Activated B cell treated with CpG ODN at 0.5 μM for 24 hours (primary cell): ENCODE data around the gene RAB17. TPM values are rescaled to one million over a fixed set of nuclear protein-coding genes. Genes with fewer than 3 reads are reported as not detected.

ENCODE experiments used
- ATAC-seq: fragments of 200-7000 bp; cut with Tn5 transposase; one replicate; pipeline ENCODE4 v1.10.0; 2021; ENCODE audit warnings: low read depth, mild to moderate bottlenecking, moderate library complexity
- CTCF ChIA-PET: fragments of 350-600 bp; sonication (Branson Sonifier 250); formaldehyde crosslinking; loops from one replicate; lab custom pipeline; 2021; ENCODE audit warnings: antibody characterized with exemption; lab: Charles Lee
- POLR2A ChIA-PET: fragments of 350-600 bp; sonication (Branson Sonifier 250); formaldehyde crosslinking; loops from one replicate; lab custom pipeline; 2021; ENCODE audit warnings: antibody characterized with exemption; lab: Charles Lee
- DNase-seq: peaks from one replicate; pipeline ENCODE4 v3.0.0; 2022
- H3K27ac Mint-ChIP-seq: one replicate; pipeline ENCODE4 v1.8.0; 2020; ENCODE audit warnings: mixed read lengths
- H3K27me3 Mint-ChIP-seq: one replicate; pipeline ENCODE4 v1.8.0; 2021; ENCODE audit warnings: mixed read lengths
- H3K36me3 Mint-ChIP-seq: one replicate; pipeline ENCODE4 v1.8.0; 2021; ENCODE audit warnings: low read depth, mixed read lengths
- H3K4me1 Mint-ChIP-seq: one replicate; pipeline ENCODE4 v1.8.0; 2021; ENCODE audit warnings: mixed read lengths
- H3K4me3 Mint-ChIP-seq: one replicate; pipeline ENCODE4 v1.8.0; 2020; ENCODE audit warnings: mild to moderate bottlenecking, mixed read lengths
- H3K9me3 Mint-ChIP-seq: one replicate; pipeline ENCODE4 v1.8.0; 2020; ENCODE audit warnings: mixed read lengths
- intact Hi-C: fragments of 100-400 bp; cut with micrococcal nuclease; formaldehyde crosslinking; loops from one replicate; pipeline ENCODE4 v1.15.1; 2024
- total RNA-seq: library from RNA; stranded (reverse); gene quantifications from 2 replicates; pipeline ENCODE4 v1.2.3, GENCODE V29; 2022
- TF ChIP-seq, protein P1 (sequence below): fragments of 200-600 bp; IDR thresholded peaks from one replicate; pipeline ENCODE4 v1.8.0; 2022; ENCODE audit warnings: antibody characterized with exemption, mild to moderate bottlenecking

The RAB17 gene
- total RNA-seq, 1 donor from 2014 or later, result not detected

- intact Hi-C loops, result no loop called here
- Mint-ChIP-seq H3K27ac (no peak overlapping the region), H3K27me3 (no peaks in the 10 kb centered on the region), H3K4me1 (peaks cover 13% of the 10 kb centered on the region), H3K9me3 (no peaks in the 10 kb centered on the region), H3K36me3 (no peaks in the 10 kb centered on the region), H3K4me3 (no peak overlapping the region)
- ChIA-PET CTCF (interaction anchor here (1.0 kb wide), 1 partner anchor 23 kb away, joined by 3 read pairs; no protein-coding TSS in a partner anchor), POLR2A (no interaction called here)
- no peak for DNase-seq
- TF ChIP-seq, protein P1, sequence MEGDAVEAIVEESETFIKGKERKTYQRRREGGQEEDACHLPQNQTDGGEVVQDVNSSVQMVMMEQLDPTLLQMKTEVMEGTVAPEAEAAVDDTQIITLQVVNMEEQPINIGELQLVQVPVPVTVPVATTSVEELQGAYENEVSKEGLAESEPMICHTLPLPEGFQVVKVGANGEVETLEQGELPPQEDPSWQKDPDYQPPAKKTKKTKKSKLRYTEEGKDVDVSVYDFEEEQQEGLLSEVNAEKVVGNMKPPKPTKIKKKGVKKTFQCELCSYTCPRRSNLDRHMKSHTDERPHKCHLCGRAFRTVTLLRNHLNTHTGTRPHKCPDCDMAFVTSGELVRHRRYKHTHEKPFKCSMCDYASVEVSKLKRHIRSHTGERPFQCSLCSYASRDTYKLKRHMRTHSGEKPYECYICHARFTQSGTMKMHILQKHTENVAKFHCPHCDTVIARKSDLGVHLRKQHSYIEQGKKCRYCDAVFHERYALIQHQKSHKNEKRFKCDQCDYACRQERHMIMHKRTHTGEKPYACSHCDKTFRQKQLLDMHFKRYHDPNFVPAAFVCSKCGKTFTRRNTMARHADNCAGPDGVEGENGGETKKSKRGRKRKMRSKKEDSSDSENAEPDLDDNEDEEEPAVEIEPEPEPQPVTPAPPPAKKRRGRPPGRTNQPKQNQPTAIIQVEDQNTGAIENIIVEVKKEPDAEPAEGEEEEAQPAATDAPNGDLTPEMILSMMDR, result no peak
- no peak for ATAC-seq
These were observed 4.0 kb upstream of the RAB17 start for GRCh38 chr2:237594514-237594871.

DNA sequence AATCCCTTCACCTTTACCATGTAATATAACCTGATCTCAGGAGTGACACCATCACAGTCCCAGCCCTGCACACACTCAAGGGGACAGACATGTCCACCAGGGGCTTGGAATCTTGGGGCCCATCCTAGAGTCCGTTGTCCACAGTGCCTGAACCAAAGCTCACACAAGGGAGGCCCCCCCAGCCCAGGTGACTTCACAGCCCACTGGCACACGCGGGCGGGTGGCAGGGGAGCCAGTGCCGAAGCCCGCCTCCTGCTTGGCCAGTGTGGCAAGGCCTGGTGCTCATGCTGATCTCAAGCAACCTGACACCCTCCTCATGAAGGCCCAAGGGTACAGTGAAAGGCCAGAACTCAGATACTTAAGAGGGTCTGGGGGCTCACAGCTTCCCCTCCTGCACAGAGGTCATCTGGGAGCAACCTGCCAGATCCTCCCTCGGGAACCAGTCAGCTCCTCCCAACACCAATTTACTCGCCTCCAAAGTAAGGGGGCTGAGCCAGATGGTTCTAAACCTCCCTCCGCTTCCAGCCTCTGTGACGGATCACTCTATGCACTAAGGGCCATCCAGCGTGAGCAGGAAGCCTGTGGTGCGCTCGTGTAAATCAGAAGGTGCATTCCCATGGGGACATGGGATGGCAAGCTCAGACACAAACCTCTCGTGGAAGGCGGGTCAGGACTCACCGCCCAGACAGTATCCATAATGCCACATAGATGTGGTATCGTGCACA is 3.2 kb upstream of the RAB17 start:
- Mint-ChIP-seq H3K4me1 (peaks cover 13% of the 10 kb centered on the region), H3K27me3 (no peaks in the 10 kb centered on the region), H3K4me3 (no peak overlapping the region), H3K9me3 (no peaks in the 10 kb centered on the region), H3K36me3 (no peaks in the 10 kb centered on the region), H3K27ac (no peak overlapping the region)
- intact Hi-C loops, result no loop called here
- ATAC-seq (no peak), DNase-seq (no peak)
- CTCF ChIA-PET, result no interaction called here
- TF ChIP-seq, protein P1, result no peak
- POLR2A ChIA-PET, result no interaction called here

DNA sequence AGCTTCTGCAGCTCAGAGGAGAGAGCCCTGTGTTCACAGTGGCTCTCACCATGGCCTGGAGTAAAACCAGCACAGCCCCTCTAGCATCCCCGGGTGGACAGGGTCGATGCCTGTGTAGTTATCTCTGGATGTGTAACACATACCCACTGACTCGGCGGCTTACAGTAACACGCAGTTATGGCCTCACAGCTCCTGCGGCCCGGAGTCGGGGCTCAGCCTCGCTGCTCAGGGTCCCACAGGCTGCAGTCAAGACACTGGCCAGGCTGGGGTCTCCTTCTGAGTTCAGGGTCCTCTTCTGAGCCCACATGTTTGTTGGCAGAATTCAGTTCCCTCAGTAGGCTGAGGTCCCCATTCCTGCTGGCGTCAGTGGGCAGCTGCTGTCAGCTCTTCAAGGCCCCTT is 2.5 kb upstream of the RAB17 start:
- intact Hi-C loops, result no loop called here
- ATAC-seq (no peak), DNase-seq (no peak)
- Mint-ChIP-seq H3K27ac (no peak overlapping the region), H3K4me1 (peaks cover 13% of the 10 kb centered on the region), H3K9me3 (no peaks in the 10 kb centered on the region), H3K4me3 (no peak overlapping the region), H3K27me3 (no peaks in the 10 kb centered on the region), H3K36me3 (no peaks in the 10 kb centered on the region)
- TF ChIP-seq, protein P1, result no peak
- POLR2A ChIA-PET, result no interaction called here
- CTCF ChIA-PET, result no interaction called here

GRCh38 chr2:237592425-237592980 is 2.0 kb upstream of the RAB17 start:
- ATAC-seq (no peak), DNase-seq (no peak)
- POLR2A ChIA-PET, result interaction anchor here (0.7 kb wide), 2 partner anchors 16 to 17 kb away, joined by 4 to 6 read pairs; no protein-coding TSS in a partner anchor
- H3K36me3 Mint-ChIP-seq, result no peaks in the 10 kb centered on the region
- H3K4me3 Mint-ChIP-seq, result no peak overlapping the region
- TF ChIP-seq, protein P1, result no peak
- no peak overlapping the region for H3K27ac Mint-ChIP-seq
- no peaks in the 10 kb centered on the region for H3K27me3 Mint-ChIP-seq
- CTCF ChIA-PET, result no interaction called here
- intact Hi-C loops, result no loop called here
- no peaks in the 10 kb centered on the region for H3K9me3 Mint-ChIP-seq
- peaks cover 9% of the 10 kb centered on the region for H3K4me1 Mint-ChIP-seq

GRCh38 chr2:237591141-237591881 is 777 bp upstream of the RAB17 start:
- Mint-ChIP-seq H3K4me3 (no peak overlapping the region), H3K27ac (no peak overlapping the region), H3K9me3 (no peaks in the 10 kb centered on the region), H3K4me1 (peaks cover 9% of the 10 kb centered on the region), H3K27me3 (peaks cover 3% of the 10 kb centered on the region), H3K36me3 (no peaks in the 10 kb centered on the region)
- ChIA-PET CTCF (no interaction called here), POLR2A (no interaction called here)
- intact Hi-C loops, result no loop called here
- DNase-seq (no peak), ATAC-seq (peak; percentile 21)
- TF ChIP-seq, protein P1, result no peak
